HG03045 (cell line): Measurements from ENCODE around the gene HOXC13.

Experiments used
- ATAC-seq: cut with Tn5 transposase; IDR thresholded peaks from one replicate; pipeline ENCODE4 v1.9.1; 2021; ENCODE audit warnings: mild to moderate bottlenecking, moderate library complexity; ENCODE audit not compliant: unreplicated experiment

The HOXC13 gene

DNA sequence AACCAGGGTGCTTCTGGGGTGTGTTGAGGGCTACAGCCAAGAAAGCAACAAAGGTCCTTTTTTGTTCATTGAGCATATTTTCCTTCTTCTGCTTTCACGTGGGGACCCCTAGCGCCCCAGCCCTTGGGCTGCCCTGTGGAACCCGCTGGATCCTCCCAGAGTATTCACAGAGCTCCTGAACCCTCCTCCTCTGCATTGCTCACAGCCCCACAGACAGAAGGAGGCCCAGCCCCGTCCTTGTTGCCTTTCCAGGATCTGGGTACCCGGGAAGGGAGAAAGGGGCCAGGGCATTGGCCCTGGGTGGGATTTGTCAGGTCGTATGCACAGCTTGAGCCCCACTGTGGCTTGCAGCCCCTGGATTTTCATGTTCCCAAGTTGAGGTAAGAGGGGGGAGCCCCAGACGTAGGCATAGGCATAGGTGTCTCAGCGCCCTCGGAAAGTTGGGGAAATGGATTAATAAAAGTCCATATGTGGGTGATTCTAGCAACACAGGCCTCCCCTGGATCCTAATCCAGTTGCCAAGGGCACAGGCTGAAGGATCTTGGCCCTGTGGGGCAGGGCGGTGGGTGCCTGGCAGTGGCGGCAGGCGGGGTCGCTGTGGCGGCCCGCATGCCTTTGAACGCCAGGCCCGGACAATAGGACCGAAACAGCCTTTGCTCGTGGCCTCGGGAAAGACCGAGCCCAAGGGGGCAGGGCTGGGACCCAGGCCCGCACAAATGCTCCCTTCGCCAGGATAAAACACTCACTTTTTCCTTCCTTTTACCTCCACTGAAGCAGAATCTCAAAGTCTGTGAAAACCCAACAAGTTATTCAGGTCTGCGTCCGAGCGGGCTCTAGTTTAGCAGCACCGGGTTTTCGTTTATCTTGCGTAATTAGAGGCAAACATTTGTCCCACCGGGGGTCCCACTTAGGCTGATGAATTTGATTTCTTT is 43.3 kb downstream of the HOXC13 start:
- ATAC-seq = no peak

DNA sequence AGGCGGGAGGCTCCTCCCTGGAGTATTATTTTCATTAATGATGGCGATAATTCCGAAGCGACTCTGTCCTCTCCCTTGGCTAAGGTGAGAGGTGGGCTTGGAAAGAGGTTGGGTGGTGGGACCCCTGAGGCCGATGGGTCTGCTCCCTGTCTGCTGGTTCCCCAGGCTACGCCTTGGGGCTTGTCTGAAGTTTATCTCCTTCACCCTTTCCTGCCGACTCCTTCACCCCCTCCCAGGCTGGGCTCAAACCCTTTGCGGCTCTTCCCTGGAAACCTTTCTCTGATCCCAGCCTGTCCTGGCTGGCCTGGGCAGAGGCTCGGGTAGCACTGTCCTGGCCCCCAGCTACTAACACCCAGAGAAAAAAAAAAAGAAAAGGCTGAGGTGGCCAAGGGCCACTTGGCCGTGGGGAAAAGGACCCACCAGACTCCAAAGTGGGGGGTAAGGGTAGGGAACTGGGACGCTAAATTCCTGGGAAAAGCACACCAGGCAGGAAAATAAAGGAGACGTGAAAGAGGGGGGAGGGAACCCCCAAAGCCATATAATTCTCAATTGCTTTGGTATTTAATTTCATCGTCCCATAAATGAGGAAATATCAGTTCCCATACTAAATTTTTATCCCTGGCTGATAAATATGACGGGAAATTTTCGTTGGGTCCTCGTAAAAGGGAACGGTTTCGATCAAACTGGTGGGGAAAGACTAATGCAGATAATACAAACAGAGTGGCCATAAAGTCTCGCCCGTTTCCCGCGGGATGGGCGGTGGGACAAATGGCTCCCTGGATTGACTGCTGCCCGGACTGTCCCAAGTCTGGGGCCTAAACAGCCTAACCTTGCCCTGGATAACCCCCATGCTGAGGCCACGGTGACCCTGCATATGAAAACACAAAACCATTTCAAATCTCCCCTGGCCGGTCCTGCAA is 44.3 kb downstream of the HOXC13 start:
- no peak for ATAC-seq

DNA sequence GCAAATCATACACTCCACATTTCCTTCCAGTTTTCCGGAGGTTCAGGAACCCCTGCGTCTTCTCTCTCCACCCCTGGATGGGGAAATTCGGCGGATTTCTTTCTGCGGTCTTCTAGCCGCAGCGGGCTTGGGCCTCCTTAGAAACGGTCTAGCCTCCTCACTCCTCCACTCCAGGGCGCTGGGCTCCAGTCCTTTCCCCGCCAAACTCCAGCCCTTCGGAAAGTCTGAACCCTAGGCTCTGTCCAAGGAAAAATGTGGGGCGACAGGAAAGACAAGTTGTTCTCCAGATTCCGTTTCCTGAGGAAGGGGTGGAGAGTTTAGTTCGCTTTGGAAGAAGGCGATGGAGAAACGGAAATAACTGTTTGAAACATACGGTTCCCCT is 44.9 kb downstream of the HOXC13 start:
- no peak for ATAC-seq

DNA sequence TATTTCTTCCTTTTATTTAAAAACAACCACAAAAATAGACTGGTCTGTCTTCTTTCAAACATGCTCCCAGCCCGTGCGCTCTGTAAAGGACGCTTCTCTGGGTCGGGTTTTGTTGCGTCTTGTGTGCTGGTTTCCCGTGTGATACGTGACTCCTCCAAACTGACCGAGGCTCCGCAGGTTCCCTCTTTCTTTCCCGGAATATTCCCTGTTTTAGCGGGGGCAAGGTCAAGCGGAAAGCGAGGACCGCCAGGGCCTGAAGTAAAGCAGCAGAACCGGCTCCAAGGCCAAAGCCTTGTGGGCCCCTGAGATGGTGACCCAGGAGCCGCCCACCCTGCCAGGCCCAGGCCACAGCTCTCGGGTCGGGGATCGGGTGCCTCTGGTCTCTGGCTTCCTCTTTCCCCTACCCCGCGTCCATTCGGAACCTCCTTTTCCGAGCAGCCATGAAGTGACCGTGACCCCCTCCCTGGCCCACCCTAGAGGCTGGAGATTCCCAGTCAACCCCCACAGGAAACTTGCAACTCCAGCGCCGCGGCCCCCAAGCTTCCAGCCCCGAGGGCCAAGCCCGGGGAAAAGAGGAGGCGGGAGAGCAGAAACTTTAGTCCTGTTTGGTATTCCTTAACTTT is 45.4 kb downstream of the HOXC13 start:
- no peak for ATAC-seq

DNA sequence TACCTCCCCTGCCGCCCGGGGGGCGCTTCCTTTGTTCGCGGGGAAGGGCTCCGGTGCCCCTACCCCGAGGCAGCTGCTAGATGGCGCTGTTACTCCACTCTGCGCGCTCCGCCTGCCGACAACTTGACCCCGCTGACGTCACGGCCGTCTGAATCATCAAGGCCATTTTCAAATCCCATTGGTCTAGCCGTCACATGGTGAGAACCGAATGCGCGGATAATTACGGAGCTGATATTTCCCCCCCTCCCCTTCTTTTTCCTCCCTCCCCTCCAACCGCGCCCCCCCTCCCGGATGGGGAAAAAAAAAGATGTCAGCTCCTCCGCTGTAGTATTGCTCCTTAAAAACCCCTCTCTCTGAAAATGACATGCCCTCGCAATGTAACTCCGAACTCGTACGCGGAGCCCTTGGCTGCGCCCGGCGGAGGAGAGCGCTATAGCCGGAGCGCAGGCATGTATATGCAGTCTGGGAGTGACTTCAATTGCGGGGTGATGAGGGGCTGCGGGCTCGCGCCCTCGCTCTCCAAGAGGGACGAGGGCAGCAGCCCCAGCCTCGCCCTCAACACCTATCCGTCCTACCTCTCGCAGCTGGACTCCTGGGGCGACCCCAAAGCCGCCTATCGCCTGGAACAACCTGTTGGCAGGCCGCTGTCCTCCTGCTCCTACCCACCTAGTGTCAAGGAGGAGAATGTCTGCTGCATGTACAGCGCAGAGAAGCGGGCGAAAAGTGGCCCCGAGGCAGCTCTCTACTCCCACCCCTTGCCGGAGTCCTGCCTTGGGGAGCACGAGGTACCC is 46.5 kb downstream of the HOXC13 start, which contains the start of gene HOXC10:
TSS of gene HOXC10 (plus strand) at position 246 of the 791 bp plus-strand sequence. CDS start at position 360, 114 bp downstream.
- ATAC-seq = no peak

DNA sequence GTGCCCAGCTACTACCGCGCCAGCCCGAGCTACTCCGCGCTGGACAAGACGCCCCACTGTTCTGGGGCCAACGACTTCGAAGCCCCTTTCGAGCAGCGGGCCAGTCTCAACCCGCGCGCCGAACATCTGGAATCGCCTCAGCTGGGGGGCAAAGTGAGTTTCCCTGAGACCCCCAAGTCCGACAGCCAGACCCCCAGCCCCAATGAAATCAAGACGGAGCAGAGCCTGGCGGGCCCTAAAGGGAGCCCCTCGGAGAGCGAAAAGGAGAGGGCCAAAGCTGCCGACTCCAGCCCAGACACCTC is 47.0 kb downstream of the HOXC13 start:
- ATAC-seq = no peak

DNA sequence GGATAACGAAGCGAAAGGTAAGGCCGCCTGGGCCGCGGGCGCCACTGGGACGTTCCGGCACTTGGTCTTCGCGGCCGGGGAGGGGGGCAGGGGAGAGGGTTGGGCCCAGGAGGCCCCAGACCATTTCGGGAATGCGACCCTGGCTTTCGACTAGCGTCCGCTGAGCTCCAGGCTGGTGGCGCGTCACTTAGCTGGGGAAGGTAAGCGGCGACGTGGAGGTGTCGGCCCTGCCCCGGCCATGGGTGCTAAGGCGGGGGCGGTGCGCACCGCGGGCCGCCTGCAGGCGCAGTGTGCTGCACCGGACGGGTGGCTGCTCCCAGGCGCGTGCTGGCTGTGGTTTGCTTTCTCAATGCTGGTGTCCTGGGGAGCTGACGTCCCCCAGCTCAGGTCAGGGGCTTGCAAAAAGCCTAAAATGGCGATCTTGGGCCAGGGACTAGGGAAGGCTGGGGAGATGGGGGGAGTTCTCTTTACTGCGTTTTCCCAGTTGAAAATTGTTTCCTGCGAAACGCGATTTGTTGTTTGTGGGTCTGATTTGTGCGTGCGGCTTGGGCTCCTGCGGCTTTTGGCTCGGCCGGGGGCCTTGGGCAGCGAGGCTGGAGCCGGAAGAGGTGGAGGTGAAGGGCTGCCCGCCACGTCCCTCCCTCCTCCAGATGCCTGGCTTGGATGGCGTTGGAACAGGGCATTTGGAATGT is 47.5 kb downstream of the HOXC13 start:
- ATAC-seq = no peak

DNA sequence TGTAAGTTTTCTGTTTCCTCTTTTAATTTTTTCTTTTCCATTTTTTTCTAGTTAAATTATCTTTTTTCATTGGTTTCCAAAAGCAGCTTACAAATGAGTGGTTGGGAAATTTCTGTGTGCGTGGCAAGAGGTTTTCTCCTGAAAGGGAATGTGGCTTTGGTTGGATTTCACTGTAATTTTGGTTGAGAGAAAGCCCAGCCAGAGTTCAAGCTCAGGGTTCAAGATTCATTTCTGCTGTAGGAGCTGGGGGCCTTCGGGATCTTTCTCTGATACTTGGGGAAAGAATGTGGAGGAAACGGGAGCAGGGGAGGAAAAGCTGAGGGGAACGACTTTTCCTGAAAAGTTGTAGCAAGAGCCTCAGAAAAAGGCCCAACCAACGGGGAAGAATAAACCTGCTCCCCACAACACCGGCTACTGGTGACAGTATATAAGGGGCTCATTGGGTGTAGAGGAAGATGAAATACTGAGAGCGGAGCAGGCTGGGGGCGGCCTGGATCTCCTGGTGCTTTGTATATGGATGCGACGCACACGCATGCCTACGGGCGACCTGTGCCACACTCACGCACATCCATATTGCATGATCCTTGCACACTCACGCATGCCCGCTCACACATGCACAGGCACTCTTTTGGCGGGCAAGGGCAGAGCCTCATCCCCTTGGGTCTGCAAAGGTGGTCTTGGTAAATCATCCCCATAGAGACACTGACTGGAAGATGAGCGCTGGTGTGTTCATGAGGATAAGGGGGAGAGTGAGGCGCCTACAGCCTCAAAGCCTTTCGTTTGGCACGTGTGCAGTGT is 48.3 kb downstream of the HOXC13 start:
- ATAC-seq = no peak

DNA sequence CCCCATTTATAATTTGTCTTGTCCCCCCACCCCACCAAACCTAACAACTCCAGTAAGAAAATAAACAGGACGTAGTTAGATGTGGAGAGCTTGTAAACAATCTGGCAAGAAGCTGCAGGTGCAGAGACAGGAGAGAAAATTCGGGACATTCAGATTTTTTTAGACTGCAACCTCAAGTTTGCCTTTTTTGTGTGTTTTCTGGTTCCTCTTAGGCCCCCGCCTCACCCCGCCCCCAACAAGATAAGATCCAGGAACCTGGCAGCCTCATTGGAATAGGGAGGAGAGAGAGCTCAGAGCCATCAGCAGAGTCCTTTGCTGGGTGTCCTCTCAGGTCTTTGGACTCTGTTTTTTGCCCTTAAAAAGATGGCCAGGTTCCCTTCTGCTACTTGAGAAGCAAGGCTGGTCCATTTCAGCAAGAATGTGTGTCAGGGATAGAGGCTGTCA is 49.2 kb downstream of the HOXC13 start:
- no peak for ATAC-seq

DNA sequence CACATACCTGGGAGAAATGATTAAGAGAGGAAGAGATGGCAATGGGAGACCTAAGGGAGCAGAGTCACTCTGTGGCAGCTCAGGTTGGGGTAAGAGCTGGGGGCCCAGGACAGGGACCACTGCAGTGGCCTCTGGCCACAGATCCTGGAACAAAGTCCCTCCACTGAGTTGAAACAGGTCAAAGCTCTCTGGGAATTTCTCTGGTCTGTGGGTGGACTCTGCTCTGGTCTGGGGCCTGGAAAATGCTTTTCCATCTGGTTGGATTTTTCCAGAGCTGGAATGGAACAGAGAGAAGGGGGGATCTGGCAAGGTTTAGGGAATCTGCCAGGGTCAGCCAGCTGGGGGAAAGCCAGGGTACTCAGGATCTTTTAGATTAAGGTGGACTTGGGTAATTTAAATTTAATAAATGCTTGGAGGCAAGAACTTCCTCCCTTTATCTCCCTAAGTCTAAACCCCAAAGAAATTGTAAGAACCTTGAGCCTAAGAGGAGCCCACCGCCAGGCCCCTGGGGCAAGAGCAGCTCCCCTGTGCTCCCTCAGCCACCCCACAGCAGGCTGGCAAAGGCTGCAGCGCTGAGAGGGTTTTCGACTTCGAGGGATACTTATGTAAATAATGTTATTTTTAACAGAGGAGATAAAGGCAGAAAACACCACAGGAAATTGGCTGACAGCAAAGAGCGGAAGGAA is 50.1 kb downstream of the HOXC13 start:
- no peak for ATAC-seq

DNA sequence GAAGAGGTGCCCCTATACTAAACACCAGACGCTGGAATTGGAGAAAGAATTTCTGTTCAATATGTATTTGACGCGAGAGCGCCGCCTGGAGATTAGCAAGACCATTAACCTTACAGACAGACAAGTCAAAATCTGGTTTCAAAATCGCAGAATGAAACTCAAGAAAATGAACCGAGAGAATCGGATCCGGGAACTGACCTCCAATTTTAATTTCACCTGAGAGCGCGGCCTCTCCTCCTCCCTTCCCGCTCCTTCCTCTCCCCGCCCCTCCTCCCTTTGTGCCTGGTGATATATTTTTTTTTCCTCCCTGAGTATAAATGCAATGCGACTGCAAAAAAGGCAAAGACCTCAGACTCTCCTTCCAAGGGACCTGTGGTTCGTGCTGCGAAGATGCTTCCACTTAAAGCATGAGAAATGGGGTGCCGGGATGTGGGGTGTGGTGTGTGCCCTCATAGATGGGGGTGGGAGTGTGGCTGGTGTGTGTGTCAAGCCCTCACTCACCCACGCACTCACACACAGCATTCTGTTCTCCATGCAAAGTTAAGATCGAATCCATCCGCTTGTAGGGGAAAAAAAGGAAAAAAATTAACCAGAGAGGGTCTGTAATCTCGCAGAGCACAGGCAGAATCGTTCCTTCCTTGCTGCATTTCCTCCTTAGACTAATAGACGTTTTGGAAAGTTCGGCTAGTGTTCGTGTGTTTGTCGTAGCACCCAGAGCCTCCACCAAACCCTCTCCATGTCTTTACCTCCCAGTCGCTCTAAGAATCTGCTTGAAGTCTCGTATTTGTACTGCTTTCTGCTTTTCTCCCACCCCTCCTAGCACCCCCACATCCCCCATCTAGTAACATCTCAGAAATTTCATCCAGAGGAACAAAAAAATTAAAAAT is 50.8 kb downstream of the HOXC13 start:
- ATAC-seq = no peak

DNA sequence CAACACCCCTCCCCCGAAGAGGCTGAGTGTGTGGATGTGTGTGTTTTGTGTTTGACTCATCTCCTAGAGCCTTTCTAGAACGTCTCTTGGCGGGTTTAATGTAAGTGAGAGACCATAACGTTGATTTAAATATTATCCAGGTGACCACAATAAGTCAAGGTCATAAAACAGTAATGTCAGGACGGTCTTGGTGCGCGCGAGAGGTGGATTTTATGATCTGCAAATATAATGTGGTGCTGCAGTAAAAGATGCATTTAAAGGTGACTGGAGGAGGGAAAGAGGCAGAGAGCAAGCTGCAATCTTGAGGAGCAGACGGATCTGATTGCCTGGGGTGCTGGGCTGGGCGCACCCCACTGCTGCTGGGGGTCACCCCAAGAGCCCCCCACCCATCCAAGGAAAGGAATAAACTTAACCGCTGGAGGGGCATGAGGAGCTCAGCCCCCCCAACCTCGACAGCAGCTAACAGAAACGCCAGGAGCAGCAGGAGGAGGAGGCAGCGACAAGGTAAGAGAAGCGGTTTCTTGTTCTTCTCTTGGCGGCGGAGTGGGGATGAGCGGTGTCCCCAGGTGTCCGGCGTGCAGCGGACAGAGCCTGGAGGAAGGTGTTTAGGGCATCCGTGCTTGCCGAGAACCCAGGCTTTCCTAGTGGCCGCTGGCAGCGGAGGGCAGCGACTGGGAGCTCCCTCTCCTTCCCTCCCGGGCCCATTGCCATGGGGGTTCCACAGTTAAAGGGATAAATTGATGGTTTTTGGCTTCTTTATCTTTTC is 51.9 kb downstream of the HOXC13 start:
- ATAC-seq = no peak

DNA sequence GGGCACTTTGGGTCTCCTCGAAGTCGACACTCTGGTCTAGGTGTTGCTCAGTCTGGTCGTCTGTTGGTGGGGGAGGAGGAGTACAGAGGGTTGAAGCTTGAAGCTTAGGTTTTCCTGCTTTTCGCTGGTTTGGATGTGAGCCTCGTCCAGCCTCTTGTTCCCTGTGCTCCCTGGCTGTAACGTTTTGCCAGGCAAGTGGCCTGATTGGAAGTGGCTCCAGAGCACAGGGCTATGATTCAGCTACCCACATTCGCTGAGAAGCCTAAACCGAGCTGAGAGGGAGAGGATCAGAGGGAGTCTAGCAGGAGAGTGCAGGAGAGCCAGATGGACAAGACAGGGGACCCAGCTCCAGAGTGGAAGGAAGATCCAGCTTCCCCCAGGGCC is 52.4 kb downstream of the HOXC13 start:
- no peak for ATAC-seq

DNA sequence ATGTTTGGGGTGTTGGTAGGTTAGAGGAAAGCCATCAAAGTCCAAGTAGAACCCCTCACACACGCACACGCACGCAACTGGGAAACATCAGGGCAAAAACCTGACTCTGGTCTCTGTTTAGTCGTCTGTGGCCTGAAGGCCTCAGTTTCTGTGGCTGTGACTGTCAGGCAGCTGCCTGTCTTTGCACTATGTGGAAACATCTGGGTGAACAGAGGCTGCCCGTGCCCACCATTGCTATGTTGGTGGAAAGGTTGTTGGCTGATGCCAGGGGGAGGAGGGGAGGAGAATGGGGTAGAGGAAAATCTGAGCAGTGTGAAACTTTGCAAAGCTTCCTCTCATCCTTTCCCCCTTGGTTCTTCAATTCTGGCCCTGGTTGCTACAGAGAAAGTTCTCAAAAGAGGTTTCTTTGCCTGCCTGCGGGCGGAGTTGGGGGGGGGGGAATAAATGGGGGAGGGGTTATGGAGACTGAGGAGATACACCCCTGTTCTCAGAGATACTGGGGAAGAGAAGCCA is 53.8 kb downstream of the HOXC13 start:
- ATAC-seq = no peak

DNA sequence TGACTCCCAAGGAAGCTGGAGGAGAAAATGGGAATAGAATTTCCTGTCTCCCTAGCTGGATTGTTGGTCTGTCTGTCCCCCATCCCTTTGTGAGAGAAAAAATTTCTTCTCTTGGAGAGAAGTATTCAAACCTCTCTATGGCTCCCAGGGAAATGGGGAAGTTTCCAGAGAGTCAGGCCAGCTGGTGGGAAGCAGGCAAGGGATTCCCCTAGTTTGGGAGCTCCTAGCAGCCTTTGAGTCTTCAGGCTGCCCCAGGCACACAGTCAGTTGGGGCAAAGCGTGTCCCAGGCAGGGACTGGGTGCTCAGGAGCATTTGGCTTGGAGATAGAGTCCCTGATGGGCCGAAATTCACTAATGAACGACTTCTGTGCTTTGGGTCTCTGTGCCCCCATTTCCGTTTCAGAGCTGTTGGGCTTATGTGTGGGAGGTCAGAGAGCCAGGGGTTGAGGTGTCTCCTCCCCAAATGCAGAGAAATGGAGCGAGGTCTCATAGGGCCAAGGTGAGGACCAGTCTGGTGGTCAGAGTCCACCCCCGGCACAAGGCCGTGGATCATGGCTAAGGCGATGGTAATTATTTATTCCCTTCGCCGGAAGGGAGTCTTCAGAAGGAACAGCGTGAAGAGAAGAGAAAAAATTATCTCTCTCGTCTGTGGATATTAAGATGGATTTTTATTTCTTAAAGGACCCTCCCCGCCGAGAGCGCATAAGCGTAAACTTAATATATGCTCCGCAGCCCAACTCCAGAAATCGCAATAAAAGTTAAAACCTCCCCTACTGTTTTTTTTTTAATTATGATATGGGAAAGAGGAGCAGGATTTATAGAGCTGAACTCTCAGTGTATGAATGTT is 54.8 kb downstream of the HOXC13 start:
- no peak for ATAC-seq

DNA sequence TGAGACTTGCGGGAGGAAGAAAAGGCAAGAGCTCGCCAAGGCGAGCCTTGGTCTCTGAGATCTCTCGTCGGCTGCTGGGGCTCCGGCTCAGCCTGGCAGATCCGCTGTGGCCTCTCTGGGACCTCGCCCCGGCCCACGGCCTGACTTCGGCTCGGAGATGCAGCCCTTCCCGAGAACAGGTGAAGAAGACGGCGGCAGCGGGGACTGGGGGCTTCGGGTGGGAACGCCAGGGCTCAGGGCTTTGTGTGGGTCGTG is 55.3 kb downstream of the HOXC13 start:
- no peak for ATAC-seq
